Nephron (organoid): ENCODE data around the gene PLSCR4.
"Not testable (repeated sequence)": the region's sequence is repeated elsewhere in the genome, so short reads cannot be mapped to it uniquely, and the experiment has no call there.

Experiments used
- H3K27ac Mint-ChIP-seq, 3 experiments: 2 replicates each; pipeline ENCODE4 v1.8.0; 2020; ENCODE audit warnings: mixed read lengths in 3 of 3, mild to moderate bottlenecking in 2 of 3, moderate library complexity in 1 of 3
- H3K27me3 Mint-ChIP-seq: 2 replicates; pipeline ENCODE4 v1.8.0; 2021; ENCODE audit warnings: low read depth, mild to moderate bottlenecking, moderate library complexity, mixed read lengths
- H3K36me3 Mint-ChIP-seq: 2 replicates; pipeline ENCODE4 v1.8.0; 2020; ENCODE audit warnings: low read depth, mixed read lengths
- H3K4me1 Mint-ChIP-seq: 2 replicates; pipeline ENCODE4 v1.8.0; 2020; ENCODE audit warnings: mixed read lengths
- H3K4me3 Mint-ChIP-seq, 3 experiments: 2 replicates each; pipeline ENCODE4 v1.8.0; 2020; ENCODE audit warnings: mild to moderate bottlenecking in 3 of 3, mixed read lengths in 3 of 3, moderate library complexity in 2 of 3
- H3K9me3 Mint-ChIP-seq: 2 replicates; pipeline ENCODE4 v1.8.0; 2020; ENCODE audit warnings: mixed read lengths
- CTCF ChIP-seq, 3 experiments: fragments of 200-600 bp; sonication (generic); IDR thresholded peaks; one replicate each; pipeline ENCODE4 v1.5.0; 2021; ENCODE audit warnings: antibody characterized with exemption in 3 of 3; ENCODE audit not compliant: unreplicated experiment in 3 of 3

The PLSCR4 gene

GRCh38 chr3:146241523-146242240 lies 9.2 kb downstream of the PLSCR4 start:
- no peaks in the 10 kb centered on the region for H3K27me3 Mint-ChIP-seq
- no peak for TF ChIP-seq CTCF (IDR thresholded peaks at IDR 0.05; ENCODE audit: unreplicated experiment in 3 of 3)
- no peaks in the 10 kb centered on the region for H3K4me1 Mint-ChIP-seq
- peaks cover 29% of the 10 kb centered on the region for H3K9me3 Mint-ChIP-seq
- peaks cover 14% of the 10 kb centered on the region for H3K36me3 Mint-ChIP-seq
- no peak overlapping the region for H3K4me3 Mint-ChIP-seq
- H3K27ac Mint-ChIP-seq, result no peak overlapping the region

- H3K4me1 Mint-ChIP-seq, result no peaks in the 10 kb centered on the region
Observed at GRCh38 chr3:146233487-146233886, 17.4 kb downstream of the PLSCR4 start.

GRCh38 chr3:146227486-146227885 lies 23.4 kb downstream of the PLSCR4 start:
- Mint-ChIP-seq H3K36me3 (no peaks in the 10 kb centered on the region), H3K4me1 (no peaks in the 10 kb centered on the region), H3K4me3 (no peak overlapping the region), H3K27ac (no peak overlapping the region), H3K9me3 (peaks cover 5% of the 10 kb centered on the region), H3K27me3 (no peaks in the 10 kb centered on the region)
- no peak for TF ChIP-seq CTCF (IDR thresholded peaks at IDR 0.05; ENCODE audit: unreplicated experiment in 3 of 3)

More at GRCh38 chr3:146233487-146233886, 17.4 kb downstream of the PLSCR4 start:
- no peaks in the 10 kb centered on the region for H3K27me3 Mint-ChIP-seq
- peaks cover 24% of the 10 kb centered on the region for H3K36me3 Mint-ChIP-seq
- H3K27ac Mint-ChIP-seq, result no peak overlapping the region
- peaks cover 40% of the 10 kb centered on the region for H3K9me3 Mint-ChIP-seq
- no peak overlapping the region for H3K4me3 Mint-ChIP-seq
- no peak for TF ChIP-seq CTCF (IDR thresholded peaks at IDR 0.05; ENCODE audit: unreplicated experiment in 3 of 3)

- TF ChIP-seq CTCF (IDR thresholded peaks at IDR 0.05; ENCODE audit: unreplicated experiment in 3 of 3), result no peak
- H3K27me3 Mint-ChIP-seq, result no peaks in the 10 kb centered on the region
- no peaks in the 10 kb centered on the region for H3K4me1 Mint-ChIP-seq
- no peaks in the 10 kb centered on the region for H3K36me3 Mint-ChIP-seq
- H3K4me3 Mint-ChIP-seq, result no peak overlapping the region
- peaks cover 3% of the 10 kb centered on the region for H3K9me3 Mint-ChIP-seq
- H3K27ac Mint-ChIP-seq, result no peak overlapping the region
Observed at GRCh38 chr3:146226881-146227280, 24.0 kb downstream of the PLSCR4 start.

GRCh38 chr3:146225458-146225857 lies 25.4 kb downstream of the PLSCR4 start:
- H3K9me3 Mint-ChIP-seq, H3K27ac Mint-ChIP-seq, H3K4me1 Mint-ChIP-seq, H3K4me3 Mint-ChIP-seq, H3K36me3 Mint-ChIP-seq, H3K27me3 Mint-ChIP-seq: not testable (repeated sequence)

- no peak overlapping the region for H3K27ac Mint-ChIP-seq
- no peak overlapping the region for H3K4me3 Mint-ChIP-seq
- no peaks in the 10 kb centered on the region for H3K4me1 Mint-ChIP-seq
- no peaks in the 10 kb centered on the region for H3K27me3 Mint-ChIP-seq
- no peaks in the 10 kb centered on the region for H3K36me3 Mint-ChIP-seq
- H3K9me3 Mint-ChIP-seq, result no peaks in the 10 kb centered on the region
- no peak for TF ChIP-seq CTCF (IDR thresholded peaks at IDR 0.05; ENCODE audit: unreplicated experiment in 3 of 3)
Observed at GRCh38 chr3:146223401-146224373, 27.2 kb downstream of the PLSCR4 start.
